ENCODE data around the gene RNF224. TPM values are rescaled to one million over a fixed set of nuclear protein-coding genes. Genes with fewer than 3 reads are reported as not detected.

Gene RNF224
- total and polyA plus RNA-seq, 2 of the 13 experiments (the other 11 are each of a cell fraction or from before 2014, with no cell fraction given) = 0.09 TPM; not detected in 1

DNA sequence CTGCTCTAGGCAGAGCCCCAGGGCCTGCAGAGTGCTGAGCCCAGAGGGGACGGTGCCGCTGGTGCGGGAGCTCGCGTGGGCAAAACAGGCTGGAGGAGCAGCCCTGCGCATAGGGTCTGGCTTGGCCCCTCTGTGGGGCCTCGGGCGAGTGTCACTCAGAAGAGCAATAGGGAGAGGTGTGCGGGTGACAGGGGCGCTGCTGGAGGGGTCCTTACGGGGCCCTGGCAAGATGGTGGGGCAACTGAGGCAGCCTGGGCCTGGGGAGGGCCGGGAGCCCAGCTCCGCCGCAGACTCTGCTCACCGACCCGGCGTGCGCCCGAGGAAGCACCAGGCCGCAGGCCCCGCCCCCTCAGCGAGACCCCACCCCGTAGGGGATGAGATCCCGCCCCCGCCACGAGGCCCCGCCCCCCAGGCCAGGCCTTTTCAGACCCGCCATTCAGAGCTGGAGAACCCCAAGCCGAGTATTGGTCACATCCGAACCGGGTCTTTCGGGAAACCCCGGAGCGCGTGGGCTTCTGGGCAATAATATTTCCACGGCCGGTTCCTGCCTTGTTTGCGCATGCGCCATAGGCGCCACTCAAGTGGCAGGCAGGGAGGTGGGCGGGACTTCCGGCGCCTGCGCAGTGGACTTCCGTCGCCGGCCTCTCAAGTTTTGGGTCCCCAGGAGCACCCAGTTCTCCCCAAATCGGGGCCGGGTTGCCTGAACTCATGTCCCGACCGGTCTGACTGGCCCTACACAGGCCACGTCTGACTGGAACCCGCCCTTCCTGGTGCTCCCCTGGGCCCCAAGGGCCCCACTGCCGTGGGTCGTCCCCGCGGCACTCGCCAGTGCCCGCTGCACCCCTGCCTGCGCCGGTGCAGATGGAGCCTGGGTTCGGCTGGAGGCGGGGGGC, 4.0 kb upstream of the RNF224 start (continued):
- TF ChIP-seq, protein P1, sequence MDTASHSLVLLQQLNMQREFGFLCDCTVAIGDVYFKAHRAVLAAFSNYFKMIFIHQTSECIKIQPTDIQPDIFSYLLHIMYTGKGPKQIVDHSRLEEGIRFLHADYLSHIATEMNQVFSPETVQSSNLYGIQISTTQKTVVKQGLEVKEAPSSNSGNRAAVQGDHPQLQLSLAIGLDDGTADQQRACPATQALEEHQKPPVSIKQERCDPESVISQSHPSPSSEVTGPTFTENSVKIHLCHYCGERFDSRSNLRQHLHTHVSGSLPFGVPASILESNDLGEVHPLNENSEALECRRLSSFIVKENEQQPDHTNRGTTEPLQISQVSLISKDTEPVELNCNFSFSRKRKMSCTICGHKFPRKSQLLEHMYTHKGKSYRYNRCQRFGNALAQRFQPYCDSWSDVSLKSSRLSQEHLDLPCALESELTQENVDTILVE (CRISPR knock-in tag; IDR thresholded peaks at IDR 0.05) = peak; percentile 37; the same call in 1 of the 2 replicates
- TF ChIP-seq GTF2F1 (IDR thresholded peaks at IDR 0.05; ENCODE audit: low read length) (no peak), ZFP82 (CRISPR knock-in tag; IDR thresholded peaks at IDR 0.05; ENCODE audit: borderline replicate concordance) (no peak), NR1H2 (CRISPR knock-in tag; IDR thresholded peaks at IDR 0.05; ENCODE audit: borderline replicate concordance, low read depth) (no peak), HOXA3 (CRISPR knock-in tag; IDR thresholded peaks at IDR 0.05) (peak; percentile 65), SIN3A (IDR thresholded peaks at IDR 0.05; ENCODE audit: borderline replicate concordance, low read depth, low read length) (no peak), ZIK1 (CRISPR knock-in tag; IDR thresholded peaks at IDR 0.05; ENCODE audit: borderline replicate concordance, low read depth) (no peak), ZNF232 (CRISPR knock-in tag; IDR thresholded peaks at IDR 0.05; ENCODE audit: borderline replicate concordance) (no peak), NONO (IDR thresholded peaks at IDR 0.05) (no peak), NONO (CRISPR knock-in tag; conservative IDR thresholded peaks at IDR 0.05) (peak; percentile 42), TOPORS (CRISPR knock-in tag; IDR thresholded peaks at IDR 0.05) (no peak), SCMH1 (CRISPR knock-in tag; IDR thresholded peaks at IDR 0.05; ENCODE audit: borderline replicate concordance) (no peak), NCOA1 (CRISPR knock-in tag; IDR thresholded peaks at IDR 0.05) (no peak), HIVEP1 (CRISPR knock-in tag; IDR thresholded peaks at IDR 0.05) (peak; percentile 53; the same call in 1 of the 2 replicates), ZBTB42 (CRISPR knock-in tag; IDR thresholded peaks at IDR 0.05) (no peak; the same call in 1 of the 2 replicates), RFXAP (CRISPR knock-in tag; IDR thresholded peaks at IDR 0.05; ENCODE audit: borderline replicate concordance) (no peak), KLF12 (CRISPR knock-in tag; IDR thresholded peaks at IDR 0.05; ENCODE audit: borderline replicate concordance) (peak; percentile 14; the same call in 1 of the 2 replicates), ZNF619 (CRISPR knock-in tag; IDR thresholded peaks at IDR 0.05) (no peak; the same call in 1 of the 2 replicates), HNRNPLL (IDR thresholded peaks at IDR 0.05; ENCODE audit: low read depth, low read length, poor library complexity, severe bottlenecking) (peak; percentile 66), NFKBIZ (CRISPR knock-in tag; IDR thresholded peaks at IDR 0.05) (no peak), ZNF556 (CRISPR knock-in tag; IDR thresholded peaks at IDR 0.05; ENCODE audit: borderline replicate concordance) (peak; percentile 63; the same call in 1 of the 2 replicates), ZKSCAN8 (CRISPR knock-in tag; IDR thresholded peaks at IDR 0.05; ENCODE audit: borderline replicate concordance) (no peak), ZNF605 (CRISPR knock-in tag; IDR thresholded peaks at IDR 0.05) (0 out of 2 replicates have a peak, but pooled peaks have one; percentile 14), CEBPB (IDR thresholded peaks at IDR 0.05; ENCODE audit: borderline replicate concordance, low read depth, low read length) (no peak), CCDC6 (CRISPR knock-in tag; IDR thresholded peaks at IDR 0.05) (no peak), KDM6A (CRISPR knock-in tag; IDR thresholded peaks at IDR 0.05; ENCODE audit: low read depth) (no peak), ZNF124 (CRISPR knock-in tag; IDR thresholded peaks at IDR 0.05) (no peak), POLR2A (IDR thresholded peaks at IDR 0.05; ENCODE audit: insufficient read depth in 1 of 2, low read depth in 2 of 2, low read length in 2 of 2) (peak in 1 of 2 experiments; percentile 30; a peak in 1 of 4 replicates)
- TF ChIP-seq, protein P2, sequence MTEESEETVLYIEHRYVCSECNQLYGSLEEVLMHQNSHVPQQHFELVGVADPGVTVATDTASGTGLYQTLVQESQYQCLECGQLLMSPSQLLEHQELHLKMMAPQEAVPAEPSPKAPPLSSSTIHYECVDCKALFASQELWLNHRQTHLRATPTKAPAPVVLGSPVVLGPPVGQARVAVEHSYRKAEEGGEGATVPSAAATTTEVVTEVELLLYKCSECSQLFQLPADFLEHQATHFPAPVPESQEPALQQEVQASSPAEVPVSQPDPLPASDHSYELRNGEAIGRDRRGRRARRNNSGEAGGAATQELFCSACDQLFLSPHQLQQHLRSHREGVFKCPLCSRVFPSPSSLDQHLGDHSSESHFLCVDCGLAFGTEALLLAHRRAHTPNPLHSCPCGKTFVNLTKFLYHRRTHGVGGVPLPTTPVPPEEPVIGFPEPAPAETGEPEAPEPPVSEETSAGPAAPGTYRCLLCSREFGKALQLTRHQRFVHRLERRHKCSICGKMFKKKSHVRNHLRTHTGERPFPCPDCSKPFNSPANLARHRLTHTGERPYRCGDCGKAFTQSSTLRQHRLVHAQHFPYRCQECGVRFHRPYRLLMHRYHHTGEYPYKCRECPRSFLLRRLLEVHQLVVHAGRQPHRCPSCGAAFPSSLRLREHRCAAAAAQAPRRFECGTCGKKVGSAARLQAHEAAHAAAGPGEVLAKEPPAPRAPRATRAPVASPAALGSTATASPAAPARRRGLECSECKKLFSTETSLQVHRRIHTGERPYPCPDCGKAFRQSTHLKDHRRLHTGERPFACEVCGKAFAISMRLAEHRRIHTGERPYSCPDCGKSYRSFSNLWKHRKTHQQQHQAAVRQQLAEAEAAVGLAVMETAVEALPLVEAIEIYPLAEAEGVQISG (CRISPR knock-in tag; IDR thresholded peaks at IDR 0.05) = no peak
